ENCODE data around the gene ISL2. TPM values are rescaled to one million over a fixed set of nuclear protein-coding genes. Genes with fewer than 3 reads are reported as not detected.
A peak's percentile ranks its signal among the peaks of the same experiment; 100 is the strongest.

The ISL2 gene
- total and polyA plus RNA-seq, 9 of the 15 experiments (the other 6 are each of a cell fraction or from before 2014, with no cell fraction given) = 0.15 to 23.7 (median 4.0) TPM

GRCh38 chr15:76337696-76338485 lies 1.3 kb downstream of the ISL2 start (continued):
- no peak for TF ChIP-seq ZNF644 (tag; IDR thresholded peaks at IDR 0.05; ENCODE audit: low read depth)
- TF ChIP-seq BRD9 (IDR thresholded peaks at IDR 0.05; ENCODE audit: low read depth, partially characterized antibody) = no peak
- no peak for TF ChIP-seq NCOR1 (IDR thresholded peaks at IDR 0.05)
- no peak for TF ChIP-seq CHCHD3 (CRISPR knock-in tag; IDR thresholded peaks at IDR 0.05)
- no peak for TF ChIP-seq CBX8 (IDR thresholded peaks at IDR 0.05; ENCODE audit: borderline replicate concordance, extremely low read depth, low read depth, low read length, poor library complexity, severe bottlenecking)
- TF ChIP-seq ZNF316 (IDR thresholded peaks at IDR 0.05) = no peak
- TF ChIP-seq PTRF (tag; IDR thresholded peaks at IDR 0.05) = no peak
- no peak for TF ChIP-seq NR4A1 (CRISPR knock-in tag; IDR thresholded peaks at IDR 0.05)
- TF ChIP-seq NR4A1 (tag; IDR thresholded peaks at IDR 0.05) = peak; percentile 59; the same call in 1 of the 2 replicates
- no peak for TF ChIP-seq IFI16 (CRISPR knock-in tag; IDR thresholded peaks at IDR 0.05)
- no peak for TF ChIP-seq ZNF407 (IDR thresholded peaks at IDR 0.05; ENCODE audit: low read depth)
- TF ChIP-seq ZNF324 (CRISPR knock-in tag; IDR thresholded peaks at IDR 0.05) = no peak
- TF ChIP-seq ZNF696 (CRISPR knock-in tag; conservative IDR thresholded peaks at IDR 0.05) = no peak
- no peak for TF ChIP-seq ZNF140 (CRISPR knock-in tag; IDR thresholded peaks at IDR 0.05)
- peak; percentile 80; the same call in 1 of the 2 replicates for TF ChIP-seq SAFB (IDR thresholded peaks at IDR 0.05; ENCODE audit: borderline replicate concordance, low read depth, low read length)
- TF ChIP-seq HDAC8 (tag; IDR thresholded peaks at IDR 0.05) = peak; percentile 43; the same call in 1 of the 2 replicates
- TF ChIP-seq NCOA1 (IDR thresholded peaks at IDR 0.05; ENCODE audit: low read depth) = no peak
- no peak for TF ChIP-seq ZZZ3 (IDR thresholded peaks at IDR 0.05)
- no peak for TF ChIP-seq NFE2 (IDR thresholded peaks at IDR 0.05; ENCODE audit: low read depth)
- TF ChIP-seq TBP (optimal IDR thresholded peaks at IDR 0.05; ENCODE audit: low read depth, low read length) = peak; percentile 4
- no peak for TF ChIP-seq ZBTB26 (CRISPR knock-in tag; IDR thresholded peaks at IDR 0.05)
- no peak for TF ChIP-seq ZNF354B (CRISPR knock-in tag; IDR thresholded peaks at IDR 0.05)
